OCI-LY3 (cell line): ENCODE results near the gene SLC6A4.

ENCODE experiments used
- CTCF ChIP-seq: fragments of 200-600, 300-600 bp; sonication (generic); IDR thresholded peaks from 2 replicates; pipeline ENCODE4 v1.5.1; 2014; ENCODE audit warnings: antibody characterized with exemption, low read length, low read depth
- EZH2phosphoT487 ChIP-seq: fragments of 200-600 bp; shearing (Covaris generic); IDR thresholded peaks from 2 replicates; pipeline ENCODE4 v1.6.1; 2018; ENCODE audit warnings: antibody characterized with exemption, mixed run types, low read depth

- TF ChIP-seq CTCF (no peak), EZH2phosphoT487 (no peak)
Measured at GRCh38 chr17:30243568-30243967, 8.1 kb upstream of the SLC6A4 start.
